IPS-NIHi7 (cell line): ENCODE measurements around the gene UBE2E1.
A peak's percentile ranks its signal among the peaks of the same experiment; 100 is the strongest.

Experiments
- DNase-seq: peaks from one replicate; pipeline ENCODE4 v3.0.0; 2012; ENCODE audit warnings: mixed read lengths; ENCODE audit errors: extremely low spot score

UBE2E1 gene

GRCh38 chr3:23820888-23821287 lies 15.1 kb downstream of the UBE2E1 start:
- DNase-seq: no peak

- DNase-seq: no peak
Measured at GRCh38 chr3:23821858-23822257, 16.1 kb downstream of the UBE2E1 start.

- DNase-seq: no peak
Measured at GRCh38 chr3:23822559-23822958, 16.8 kb downstream of the UBE2E1 start.

GRCh38 chr3:23823620-23824019 lies 17.9 kb downstream of the UBE2E1 start:
- DNase-seq: no peak

- DNase-seq: no peak
Measured at GRCh38 chr3:23824699-23825444, 19.1 kb downstream of the UBE2E1 start.

- DNase-seq: no peak
Measured at GRCh38 chr3:23825802-23826201, 20.0 kb downstream of the UBE2E1 start.

- DNase-seq: peak; percentile 29
Measured at GRCh38 chr3:23826382-23827064, 20.8 kb downstream of the UBE2E1 start.

- no peak for DNase-seq
Measured at GRCh38 chr3:23829242-23829934, 23.6 kb downstream of the UBE2E1 start.

- DNase-seq: no peak
Measured at GRCh38 chr3:23830869-23831484, 25.2 kb downstream of the UBE2E1 start.

- no peak for DNase-seq
Measured at GRCh38 chr3:23831517-23832394, 26.0 kb downstream of the UBE2E1 start.

GRCh38 chr3:23832523-23832922 lies 26.8 kb downstream of the UBE2E1 start:
- no peak for DNase-seq

GRCh38 chr3:23834082-23834870 lies 28.5 kb downstream of the UBE2E1 start:
- DNase-seq: no peak

GRCh38 chr3:23835087-23835486 lies 29.3 kb downstream of the UBE2E1 start:
- DNase-seq: no peak

GRCh38 chr3:23835802-23836201 lies 30.0 kb downstream of the UBE2E1 start:
- no peak for DNase-seq

- no peak for DNase-seq
Measured at GRCh38 chr3:23836536-23837230, 30.9 kb downstream of the UBE2E1 start.

GRCh38 chr3:23837286-23837685 lies 31.5 kb downstream of the UBE2E1 start:
- DNase-seq: no peak

- DNase-seq: no peak
Measured at GRCh38 chr3:23837691-23838090, 31.9 kb downstream of the UBE2E1 start.

- DNase-seq: no peak
Measured at GRCh38 chr3:23840521-23840920, 34.8 kb downstream of the UBE2E1 start.

GRCh38 chr3:23843869-23844268 lies 38.1 kb downstream of the UBE2E1 start:
- no peak for DNase-seq
